HUES6 (cell line): ENCODE measurements around the gene TYW3.
"Not testable (repeated sequence)": the region's sequence is repeated elsewhere in the genome, so short reads cannot be mapped to it uniquely, and the experiment has no call there.

Experiments used
- H3K27ac ChIP-seq: 2 replicates; pipeline ENCODE4 v1.7.0; 2013; ENCODE audit warnings: low read depth, mild to moderate bottlenecking, low read length, inconsistent platforms
- H3K27me3 ChIP-seq: 2 replicates; pipeline ENCODE4 v1.6.1; 2013; ENCODE audit warnings: low read length; ENCODE audit not compliant: control insufficient read depth, insufficient read depth
- H3K36me3 ChIP-seq: 2 replicates; pipeline ENCODE4 v1.6.1; 2013; ENCODE audit warnings: low read length; ENCODE audit not compliant: control insufficient read depth, insufficient read depth
- H3K4me1 ChIP-seq: 2 replicates; pipeline ENCODE4 v1.6.1; 2013; ENCODE audit warnings: low read length; ENCODE audit not compliant: control insufficient read depth, insufficient read depth
- H3K4me3 ChIP-seq: 2 replicates; pipeline ENCODE4 v1.5.1; 2013; ENCODE audit warnings: low read depth, low read length
- H3K9ac ChIP-seq: one replicate; pipeline ENCODE4 v1.6.1; 2013; ENCODE audit warnings: mild to moderate bottlenecking, low read length
- H3K9me3 ChIP-seq: 2 replicates; pipeline ENCODE4 v1.6.1; 2013; ENCODE audit warnings: low read depth, low read length; ENCODE audit not compliant: control insufficient read depth, insufficient read depth

TYW3 gene

GRCh38 chr1:74731399-74732052 lies 1.4 kb upstream of the TYW3 start:
- Histone ChIP-seq H3K9ac (no peak overlapping the region), H3K9me3 (peaks cover 10% of the 10 kb centered on the region), H3K4me3 (peak overlapping the region; percentile 80), H3K36me3 (peaks cover 8% of the 10 kb centered on the region), H3K27me3 (no peaks in the 10 kb centered on the region), H3K27ac (no peak overlapping the region), H3K4me1 (peaks cover 26% of the 10 kb centered on the region)

GRCh38 chr1:74732071-74732946 lies 643 bp upstream of the TYW3 start:
- peak overlapping the region; percentile 88 for H3K9ac ChIP-seq
- H3K36me3 ChIP-seq: peaks cover 15% of the 10 kb centered on the region
- H3K27ac ChIP-seq: peak overlapping the region; percentile 76; the same call in 1 of the 2 replicates
- not testable (repeated sequence) for H3K9me3 ChIP-seq, H3K27me3 ChIP-seq
- peaks cover 26% of the 10 kb centered on the region for H3K4me1 ChIP-seq
- peak overlapping the region; percentile 80 for H3K4me3 ChIP-seq

DNA sequence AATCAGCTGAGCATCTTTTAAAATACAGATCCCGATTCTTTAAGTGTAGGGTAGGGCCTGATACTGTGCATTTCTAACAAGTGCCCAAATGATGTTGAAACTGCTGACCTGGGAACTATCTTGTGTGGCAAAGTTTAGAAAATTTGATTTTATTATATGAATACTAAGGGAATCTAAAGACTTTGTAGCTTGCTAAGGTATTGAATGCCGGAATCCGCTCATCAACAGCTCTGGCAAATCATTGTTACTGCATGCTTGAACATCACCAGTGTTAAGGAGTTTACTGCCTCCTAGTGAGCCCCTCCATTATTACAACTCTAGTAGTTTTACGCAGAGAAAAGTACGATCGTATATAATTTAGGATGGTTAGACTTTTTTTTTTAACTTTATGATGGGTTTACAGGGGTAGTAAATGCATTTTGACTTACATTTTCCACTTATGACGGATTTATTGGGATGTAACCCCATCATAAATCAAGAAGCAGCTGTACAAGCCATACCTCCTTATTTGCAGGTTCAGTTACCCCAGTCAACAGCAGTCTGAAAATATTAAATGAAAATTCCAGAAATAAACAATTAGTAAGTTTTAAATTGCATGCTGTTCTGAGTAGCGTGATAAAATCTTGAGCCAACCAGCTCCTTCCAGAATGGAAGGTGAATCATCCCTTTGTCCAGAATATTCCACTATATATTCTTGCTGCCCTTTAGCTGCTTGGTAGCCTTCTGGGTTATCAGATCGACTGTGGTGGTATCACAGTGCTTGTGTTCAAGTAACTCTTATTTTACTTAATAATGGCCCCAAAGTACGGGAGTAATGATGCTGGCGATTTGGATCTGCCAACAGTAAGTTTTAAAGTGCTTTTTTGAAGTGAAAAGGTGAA lies 892 bp downstream of the TYW3 start:
- Histone ChIP-seq H3K9ac (peak overlapping the region; percentile 88), H3K27me3 (no peaks in the 10 kb centered on the region), H3K36me3 (peaks cover 24% of the 10 kb centered on the region), H3K4me1 (peaks cover 26% of the 10 kb centered on the region), H3K4me3 (peak overlapping the region; percentile 80), H3K27ac (peak overlapping the region; percentile 76), H3K9me3 (peaks cover 6% of the 10 kb centered on the region; the same call in 1 of the 2 replicates)

GRCh38 chr1:74737333-74737732 lies 4.4 kb downstream of the TYW3 start:
- Histone ChIP-seq H3K27ac (no peak overlapping the region), H3K36me3 (peaks cover 46% of the 10 kb centered on the region), H3K9me3 (0 out of 2 replicates have a peak, but pooled peaks cover 3% of the 10 kb centered on the region), H3K27me3 (no peaks in the 10 kb centered on the region), H3K4me3 (no peak overlapping the region), H3K4me1 (peaks cover 12% of the 10 kb centered on the region), H3K9ac (no peak overlapping the region)

DNA sequence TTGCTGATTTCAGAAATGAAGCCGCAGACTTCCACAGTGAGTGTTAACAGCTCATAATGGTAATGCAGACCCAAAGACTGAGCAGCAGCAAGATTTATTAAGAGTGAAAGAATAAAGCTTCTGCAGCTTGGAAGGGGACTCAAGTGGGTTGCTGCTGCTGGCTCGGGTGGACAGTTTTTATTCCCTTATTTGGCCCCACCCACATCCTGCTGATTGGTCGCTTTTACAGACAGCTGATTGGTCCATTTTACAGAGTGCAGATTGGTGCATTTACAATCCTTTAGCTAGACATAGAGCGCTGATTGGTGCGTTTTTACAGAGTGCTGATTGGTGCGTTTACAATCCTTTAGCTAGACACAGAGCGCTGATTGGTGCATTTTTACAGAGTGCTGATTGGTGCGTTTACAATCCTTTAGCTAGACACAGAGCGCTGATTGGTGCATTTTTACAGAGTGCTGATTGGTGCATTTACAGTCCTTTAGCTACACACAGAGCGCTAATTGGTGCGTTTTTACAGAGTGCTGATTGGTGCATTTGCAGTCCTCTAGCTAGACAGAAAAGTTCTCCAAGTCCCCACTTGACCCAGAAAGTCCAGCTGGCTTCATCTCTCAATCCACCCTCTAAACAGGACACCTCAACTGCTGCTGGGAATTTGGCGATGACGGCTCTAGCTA lies 7.5 kb downstream of the TYW3 start:
- H3K9me3 ChIP-seq, H3K4me3 ChIP-seq, H3K4me1 ChIP-seq, H3K27ac ChIP-seq, H3K9ac ChIP-seq, H3K27me3 ChIP-seq: not testable (repeated sequence)
- H3K36me3 ChIP-seq: peaks cover 69% of the 10 kb centered on the region

DNA sequence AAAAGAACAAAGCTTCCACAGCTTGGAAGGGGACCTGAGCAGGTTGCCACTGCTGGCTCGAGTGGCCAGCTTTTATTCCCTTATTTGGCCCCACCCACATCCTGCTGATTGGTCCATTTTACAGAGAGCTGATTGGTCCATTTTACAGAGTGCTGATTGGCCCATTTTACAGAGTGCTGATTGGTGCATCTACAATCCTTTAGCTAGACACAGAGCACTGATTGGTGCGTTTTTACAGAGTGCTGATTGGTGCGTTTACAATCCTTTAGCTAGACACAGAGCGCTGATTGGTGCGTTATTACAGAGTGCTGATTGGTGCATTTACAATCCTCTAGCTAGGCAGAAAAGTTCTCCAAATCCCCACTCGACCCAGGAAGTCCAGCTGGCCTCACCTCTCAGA lies 12.3 kb downstream of the TYW3 start:
- not testable (repeated sequence) for H3K4me1 ChIP-seq, H3K9ac ChIP-seq, H3K27me3 ChIP-seq, H3K9me3 ChIP-seq, H3K4me3 ChIP-seq, H3K27ac ChIP-seq
- peaks cover 66% of the 10 kb centered on the region for H3K36me3 ChIP-seq

GRCh38 chr1:74748960-74749359 lies 16.0 kb downstream of the TYW3 start:
- H3K36me3 ChIP-seq: peaks cover 71% of the 10 kb centered on the region
- H3K4me1 ChIP-seq: peaks cover 5% of the 10 kb centered on the region; the same call in 1 of the 2 replicates
- H3K4me3 ChIP-seq: no peak overlapping the region

DNA sequence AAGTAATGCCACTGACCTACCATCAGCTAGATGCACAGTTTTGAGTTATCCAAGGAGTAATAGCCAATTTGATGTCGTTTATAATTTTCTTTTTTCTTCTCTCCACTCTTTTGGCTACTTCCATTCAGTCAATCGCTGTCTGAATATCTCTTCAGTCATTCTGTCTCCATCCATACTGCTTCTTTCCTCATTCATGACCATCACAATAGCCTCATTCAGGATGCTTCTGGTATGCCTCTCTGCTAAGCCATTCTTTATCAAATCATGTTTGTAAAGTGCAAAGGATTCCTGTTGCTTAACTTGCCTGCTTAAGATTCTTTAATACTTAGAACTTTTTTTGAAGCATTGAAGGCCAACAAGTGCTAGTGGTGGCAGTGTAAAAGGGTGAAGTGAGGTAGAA lies 20.2 kb downstream of the TYW3 start:
- Histone ChIP-seq H3K9me3 (peaks cover 24% of the 10 kb centered on the region), H3K27ac (no peak overlapping the region), H3K27me3 (no peaks in the 10 kb centered on the region), H3K36me3 (peaks cover 79% of the 10 kb centered on the region), H3K4me1 (peaks cover 5% of the 10 kb centered on the region; the same call in 1 of the 2 replicates), H3K9ac (no peak overlapping the region), H3K4me3 (no peak overlapping the region)

More at GRCh38 chr1:74748960-74749359, 16.0 kb downstream of the TYW3 start:
- peaks cover 8% of the 10 kb centered on the region; the same call in 1 of the 2 replicates for H3K9me3 ChIP-seq
- H3K27me3 ChIP-seq: no peaks in the 10 kb centered on the region
- H3K9ac ChIP-seq: no peak overlapping the region
- no peak overlapping the region for H3K27ac ChIP-seq

GRCh38 chr1:74755475-74755874 lies 22.5 kb downstream of the TYW3 start:
- peaks cover 5% of the 10 kb centered on the region; the same call in 1 of the 2 replicates for H3K4me1 ChIP-seq
- peaks cover 77% of the 10 kb centered on the region for H3K36me3 ChIP-seq
- H3K4me3 ChIP-seq: no peak overlapping the region
- no peak overlapping the region for H3K27ac ChIP-seq
- H3K9ac ChIP-seq: no peak overlapping the region
- H3K27me3 ChIP-seq: no peaks in the 10 kb centered on the region
- peaks cover 24% of the 10 kb centered on the region for H3K9me3 ChIP-seq

GRCh38 chr1:74756650-74757049 lies 23.7 kb downstream of the TYW3 start:
- not testable (repeated sequence) for H3K27me3 ChIP-seq, H3K4me3 ChIP-seq, H3K9ac ChIP-seq, H3K4me1 ChIP-seq, H3K27ac ChIP-seq
- H3K9me3 ChIP-seq: peaks cover 24% of the 10 kb centered on the region
- H3K36me3 ChIP-seq: peaks cover 75% of the 10 kb centered on the region
